ENCODE data around the gene ATG16L2.

The ATG16L2 gene

GRCh38 chr11:72814286-72815109 lies at the start of gene ATG16L2:
ATG16L2 (plus strand) TSS chr11:72814411; CDS start chr11:72814446, 35 bp downstream.
- peak; percentile 83 to 87 for DNase-seq (ENCODE audit: low read depth in 2 of 2)

GRCh38 chr11:72764503-72764902 lies 49.7 kb upstream of the ATG16L2 start:
- no peak for DNase-seq (ENCODE audit: low read depth in 2 of 2)

- DNase-seq (ENCODE audit: low read depth in 2 of 2): no peak
These were observed 47.9 kb upstream of the ATG16L2 start for GRCh38 chr11:72766152-72766902.

GRCh38 chr11:72767203-72768062 lies 46.8 kb upstream of the ATG16L2 start:
- no peak for DNase-seq (ENCODE audit: low read depth in 2 of 2)

- no peak for DNase-seq (ENCODE audit: low read depth in 2 of 2)
These were observed 45.6 kb upstream of the ATG16L2 start for GRCh38 chr11:72768581-72768980.

- no peak for DNase-seq (ENCODE audit: low read depth in 2 of 2)
These were observed 44.5 kb upstream of the ATG16L2 start for GRCh38 chr11:72769680-72770079.

GRCh38 chr11:72770799-72771198 lies 43.4 kb upstream of the ATG16L2 start:
- DNase-seq (ENCODE audit: low read depth in 2 of 2): no peak

- no peak for DNase-seq (ENCODE audit: low read depth in 2 of 2)
These were observed 42.7 kb upstream of the ATG16L2 start for GRCh38 chr11:72771507-72771906.

- DNase-seq (ENCODE audit: low read depth in 2 of 2): no peak
These were observed 42.2 kb upstream of the ATG16L2 start for GRCh38 chr11:72772059-72772458.

GRCh38 chr11:72773291-72773690 lies 40.9 kb upstream of the ATG16L2 start:
- no peak for DNase-seq (ENCODE audit: low read depth in 2 of 2)

GRCh38 chr11:72773696-72774095 lies 40.5 kb upstream of the ATG16L2 start:
- DNase-seq (ENCODE audit: low read depth in 2 of 2): no peak

GRCh38 chr11:72774499-72774898 lies 39.7 kb upstream of the ATG16L2 start:
- DNase-seq (ENCODE audit: low read depth in 2 of 2): no peak

GRCh38 chr11:72775288-72776110 lies 38.7 kb upstream of the ATG16L2 start:
- DNase-seq (ENCODE audit: low read depth in 2 of 2): no peak

- DNase-seq (ENCODE audit: low read depth in 2 of 2): no peak
These were observed 37.9 kb upstream of the ATG16L2 start for GRCh38 chr11:72776117-72776843.

GRCh38 chr11:72776844-72777754 lies 37.1 kb upstream of the ATG16L2 start:
- DNase-seq (ENCODE audit: low read depth in 2 of 2): no peak

GRCh38 chr11:72777755-72778278 lies 36.4 kb upstream of the ATG16L2 start:
- DNase-seq (ENCODE audit: low read depth in 2 of 2): no peak

GRCh38 chr11:72778535-72779494 lies 35.4 kb upstream of the ATG16L2 start:
- no peak for DNase-seq (ENCODE audit: low read depth in 2 of 2)

Data from stimulated activated CD8-positive, alpha-beta memory T cell treated with anti-CD3 and anti-CD28 coated beads, Interleukin-15, amount 100 ng/mL, for 48 hours (primary cell).